Activated CD8-positive, alpha-beta T cell treated with anti-CD3 and anti-CD28 coated beads for 36 hours (primary cell): ENCODE results near the gene PSMG2. TPM values are rescaled to one million over a fixed set of nuclear protein-coding genes. Genes with fewer than 3 reads are reported as not detected.

Experiments used
- ATAC-seq: fragments of 200-7000 bp; cut with Tn5 transposase; one replicate; pipeline ENCODE4 v1.10.0; 2021; ENCODE audit warnings: mild to moderate bottlenecking, moderate library complexity
- CTCF ChIA-PET: fragments of 350-600 bp; sonication (Branson Sonifier 250); formaldehyde crosslinking; loops from one replicate; lab custom pipeline; 2021; ENCODE audit warnings: antibody characterized with exemption; lab: Charles Lee
- POLR2A ChIA-PET: fragments of 350-600 bp; sonication (Branson Sonifier 250); formaldehyde crosslinking; loops from one replicate; lab custom pipeline; 2021; ENCODE audit warnings: antibody characterized with exemption; lab: Charles Lee
- DNase-seq: peaks from one replicate; pipeline ENCODE4 v3.0.0-alpha.2; 2020
- H3K27ac Mint-ChIP-seq: one replicate; pipeline ENCODE4 v1.8.0; 2021; ENCODE audit warnings: mild to moderate bottlenecking, mixed read lengths
- H3K27me3 Mint-ChIP-seq: one replicate; pipeline ENCODE4 v1.8.0; 2021; ENCODE audit warnings: mixed read lengths
- H3K36me3 Mint-ChIP-seq: one replicate; pipeline ENCODE4 v1.8.0; 2021; ENCODE audit warnings: low read depth, mixed read lengths
- H3K4me1 Mint-ChIP-seq: one replicate; pipeline ENCODE4 v1.8.0; 2021; ENCODE audit warnings: low read depth, mixed read lengths
- H3K4me3 Mint-ChIP-seq: one replicate; pipeline ENCODE4 v1.8.0; 2021; ENCODE audit warnings: mild to moderate bottlenecking, moderate library complexity, mixed read lengths
- H3K9me3 Mint-ChIP-seq: one replicate; pipeline ENCODE4 v1.8.0; 2021; ENCODE audit warnings: mixed read lengths
- intact Hi-C: fragments of 100-400 bp; cut with micrococcal nuclease; formaldehyde crosslinking; loops from one replicate; pipeline ENCODE4 v1.10.0; 2022
- total RNA-seq, 2 experiments: library from RNA; stranded (reverse); gene quantifications; one replicate each; pipeline ENCODE4 v1.2.3, GENCODE V29; 2021
- TF ChIP-seq, protein P1 (sequence below): fragments of 200-600 bp; IDR thresholded peaks from one replicate; pipeline ENCODE4 v1.8.0; 2022; ENCODE audit warnings: antibody characterized with exemption, mild to moderate bottlenecking

Gene PSMG2
- total RNA-seq, 2 experiments from 2014 or later, result 105 to 113 TPM

- ChIA-PET POLR2A (no interaction called here), CTCF (interaction anchor here (1.3 to 2.7 kb wide), 5 partner anchors 9 to 213 kb away, joined by 3 to 13 read pairs (median 6); no protein-coding TSS in a partner anchor)
- Mint-ChIP-seq H3K4me3 (no peak overlapping the region), H3K27ac (peak overlapping the region; percentile 9), H3K9me3 (no peaks in the 10 kb centered on the region), H3K27me3 (no peaks in the 10 kb centered on the region), H3K36me3 (peaks cover 27% of the 10 kb centered on the region), H3K4me1 (peaks cover 4% of the 10 kb centered on the region)
- no peak for DNase-seq
- ATAC-seq, result no peak
- intact Hi-C loops, result no loop called here
- TF ChIP-seq, protein P1, sequence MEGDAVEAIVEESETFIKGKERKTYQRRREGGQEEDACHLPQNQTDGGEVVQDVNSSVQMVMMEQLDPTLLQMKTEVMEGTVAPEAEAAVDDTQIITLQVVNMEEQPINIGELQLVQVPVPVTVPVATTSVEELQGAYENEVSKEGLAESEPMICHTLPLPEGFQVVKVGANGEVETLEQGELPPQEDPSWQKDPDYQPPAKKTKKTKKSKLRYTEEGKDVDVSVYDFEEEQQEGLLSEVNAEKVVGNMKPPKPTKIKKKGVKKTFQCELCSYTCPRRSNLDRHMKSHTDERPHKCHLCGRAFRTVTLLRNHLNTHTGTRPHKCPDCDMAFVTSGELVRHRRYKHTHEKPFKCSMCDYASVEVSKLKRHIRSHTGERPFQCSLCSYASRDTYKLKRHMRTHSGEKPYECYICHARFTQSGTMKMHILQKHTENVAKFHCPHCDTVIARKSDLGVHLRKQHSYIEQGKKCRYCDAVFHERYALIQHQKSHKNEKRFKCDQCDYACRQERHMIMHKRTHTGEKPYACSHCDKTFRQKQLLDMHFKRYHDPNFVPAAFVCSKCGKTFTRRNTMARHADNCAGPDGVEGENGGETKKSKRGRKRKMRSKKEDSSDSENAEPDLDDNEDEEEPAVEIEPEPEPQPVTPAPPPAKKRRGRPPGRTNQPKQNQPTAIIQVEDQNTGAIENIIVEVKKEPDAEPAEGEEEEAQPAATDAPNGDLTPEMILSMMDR, result no peak
These were observed 18.8 kb downstream of the PSMG2 start for GRCh38 chr18:12721495-12722275.

DNA sequence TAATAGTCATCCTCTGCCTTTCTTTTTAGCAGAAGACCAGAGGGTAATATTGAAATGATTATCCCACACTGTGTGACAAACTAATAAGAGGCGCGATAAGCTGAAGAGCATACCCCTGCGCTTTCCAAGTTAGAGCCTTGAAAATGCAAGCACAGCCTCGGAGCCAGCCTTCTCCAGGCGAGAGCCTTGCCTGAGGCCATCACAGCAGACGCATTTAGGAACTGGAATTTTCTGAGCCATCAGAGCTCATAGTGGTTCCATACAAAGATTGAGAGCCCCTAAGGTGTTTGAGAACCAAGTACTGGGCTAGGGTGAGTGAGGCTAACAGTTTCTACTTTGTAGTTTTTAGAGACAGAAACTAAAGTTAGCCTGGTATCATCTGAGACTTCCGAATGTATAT lies 19.9 kb downstream of the PSMG2 start:
- POLR2A ChIA-PET, result interaction anchor here (0.6 kb wide), 1 partner anchor 21 kb away, joined by 3 read pairs; no protein-coding TSS in a partner anchor
- no peak overlapping the region for H3K4me3 Mint-ChIP-seq
- peaks cover 4% of the 10 kb centered on the region for H3K4me1 Mint-ChIP-seq
- CTCF ChIA-PET, result interaction anchor here (1.1 to 8.8 kb wide), 7 partner anchors 12 to 437 kb away, joined by 3 to 132 read pairs (median 4); no protein-coding TSS in a partner anchor
- H3K36me3 Mint-ChIP-seq, result peaks cover 22% of the 10 kb centered on the region
- DNase-seq, result no peak
- no peak overlapping the region for H3K27ac Mint-ChIP-seq
- no peaks in the 10 kb centered on the region for H3K9me3 Mint-ChIP-seq
- TF ChIP-seq, protein P1, result no peak
- ATAC-seq, result no peak
- intact Hi-C loops, result no loop called here
- H3K27me3 Mint-ChIP-seq, result no peaks in the 10 kb centered on the region

GRCh38 chr18:12726331-12726730 lies 23.5 kb downstream of the PSMG2 start:
- TF ChIP-seq, protein P1, result no peak
- intact Hi-C loops, result loop anchor here (2.0 to 5.0 kb wide), 2 partner anchors 166 to 206 kb away; no protein-coding TSS in a partner anchor
- no peaks in the 10 kb centered on the region for H3K27me3 Mint-ChIP-seq
- ChIA-PET POLR2A (interaction anchor here (0.7 to 1.0 kb wide), 3 partner anchors 12 to 50 kb away, joined by 3 read pairs; partner anchors contain the start of gene PSMG2), CTCF (interaction anchor here (0.8 to 8.8 kb wide), 32 partner anchors 10 to 454 kb away, joined by 3 to 132 read pairs (median 5); partner anchors contain the start of genes CEP76 and PTPN2)
- H3K36me3 Mint-ChIP-seq, result peaks cover 8% of the 10 kb centered on the region
- H3K4me3 Mint-ChIP-seq, result no peak overlapping the region
- ATAC-seq, result no peak
- no peaks in the 10 kb centered on the region for H3K9me3 Mint-ChIP-seq
- no peak for DNase-seq
- peaks cover 4% of the 10 kb centered on the region for H3K4me1 Mint-ChIP-seq
- no peak overlapping the region for H3K27ac Mint-ChIP-seq

DNA sequence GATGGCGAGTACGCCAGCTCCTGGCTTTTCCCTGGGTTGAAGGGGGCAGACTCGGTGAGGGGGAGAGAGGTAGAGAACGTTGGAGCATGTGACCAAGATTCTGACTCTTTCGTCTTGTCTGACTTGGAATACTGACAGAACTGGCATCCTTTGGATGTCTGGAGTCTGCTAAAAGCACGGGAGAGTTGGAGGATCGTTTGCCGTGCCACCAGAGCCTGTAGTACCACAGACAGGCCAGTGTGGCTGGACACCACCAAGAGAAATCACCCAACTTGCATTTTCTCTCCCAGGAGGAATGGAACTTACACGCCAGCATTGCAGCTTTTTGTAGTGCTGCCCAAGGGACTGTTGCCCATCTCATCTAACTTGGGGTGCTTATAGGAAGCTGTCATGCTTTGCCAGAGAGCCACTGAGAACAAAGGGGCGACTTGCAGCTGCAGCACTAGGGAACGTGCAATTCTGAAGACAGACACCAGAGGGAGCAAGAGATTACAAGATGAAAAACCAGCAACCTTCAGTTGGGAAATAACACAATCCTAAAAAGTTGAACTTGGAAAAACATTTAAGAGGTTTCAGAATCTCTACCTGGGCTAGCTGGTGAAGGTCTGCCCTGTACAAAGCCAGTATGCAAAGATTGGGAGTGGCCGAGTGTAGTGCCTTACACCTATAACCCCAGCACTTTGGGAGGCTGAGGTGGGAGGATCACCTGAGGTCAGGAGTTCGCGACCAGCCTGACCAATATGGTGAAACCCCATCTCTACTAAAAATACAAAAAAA lies 24.1 kb downstream of the PSMG2 start:
- Mint-ChIP-seq H3K4me1 (peaks cover under 1% of the 10 kb centered on the region), H3K4me3 (no peak overlapping the region), H3K36me3 (peaks cover 5% of the 10 kb centered on the region), H3K27me3 (no peaks in the 10 kb centered on the region), H3K9me3 (no peaks in the 10 kb centered on the region), H3K27ac (no peak overlapping the region)
- ChIA-PET CTCF (interaction anchor here (0.7 to 8.8 kb wide), 38 partner anchors 9 to 453 kb away, joined by 3 to 132 read pairs (median 4); partner anchors contain the start of genes CEP76 and PTPN2), POLR2A (interaction anchor here (0.7 to 1.0 kb wide), 4 partner anchors 11 to 49 kb away, joined by 3 read pairs; partner anchors contain the start of gene PSMG2)
- intact Hi-C loops, result loop anchor here (2.0 to 5.0 kb wide), 2 partner anchors 165 to 206 kb away; no protein-coding TSS in a partner anchor
- ATAC-seq (peak; percentile 86), DNase-seq (peak; percentile 66)
- TF ChIP-seq, protein P1, result peak; percentile 96
